GM12873 (cell line): ENCODE data around the gene OMP.

Experiments used
- TF ChIP-seq, protein P1 (sequence below): IDR thresholded peaks from 2 replicates; pipeline ENCODE4 v1.5.1; 2012; ENCODE audit warnings: low read depth, mild to moderate bottlenecking, moderate library complexity, low read length, control low read depth; ENCODE audit not compliant: insufficient read depth; ENCODE audit errors: missing control alignments

OMP gene

GRCh38 chr11:77152846-77153245 lies 50.2 kb downstream of the OMP start:
- TF ChIP-seq, protein P1, sequence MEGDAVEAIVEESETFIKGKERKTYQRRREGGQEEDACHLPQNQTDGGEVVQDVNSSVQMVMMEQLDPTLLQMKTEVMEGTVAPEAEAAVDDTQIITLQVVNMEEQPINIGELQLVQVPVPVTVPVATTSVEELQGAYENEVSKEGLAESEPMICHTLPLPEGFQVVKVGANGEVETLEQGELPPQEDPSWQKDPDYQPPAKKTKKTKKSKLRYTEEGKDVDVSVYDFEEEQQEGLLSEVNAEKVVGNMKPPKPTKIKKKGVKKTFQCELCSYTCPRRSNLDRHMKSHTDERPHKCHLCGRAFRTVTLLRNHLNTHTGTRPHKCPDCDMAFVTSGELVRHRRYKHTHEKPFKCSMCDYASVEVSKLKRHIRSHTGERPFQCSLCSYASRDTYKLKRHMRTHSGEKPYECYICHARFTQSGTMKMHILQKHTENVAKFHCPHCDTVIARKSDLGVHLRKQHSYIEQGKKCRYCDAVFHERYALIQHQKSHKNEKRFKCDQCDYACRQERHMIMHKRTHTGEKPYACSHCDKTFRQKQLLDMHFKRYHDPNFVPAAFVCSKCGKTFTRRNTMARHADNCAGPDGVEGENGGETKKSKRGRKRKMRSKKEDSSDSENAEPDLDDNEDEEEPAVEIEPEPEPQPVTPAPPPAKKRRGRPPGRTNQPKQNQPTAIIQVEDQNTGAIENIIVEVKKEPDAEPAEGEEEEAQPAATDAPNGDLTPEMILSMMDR: no peak
